Measurements from ENCODE around the gene PAPOLG. TPM values are rescaled to one million over a fixed set of nuclear protein-coding genes. Genes with fewer than 3 reads are reported as not detected.

PAPOLG gene
- total RNA-seq, 4 donors from 2014 or later, result 7.7 to 32.1 (median 15.0) TPM

- Histone ChIP-seq H3K27ac (no peak overlapping the region), H3K4me1 (no peaks in the 10 kb centered on the region), H3K4me3 (peak overlapping the region in 1 of 2 donors; percentile 29), H3K36me3 (no peaks in the 10 kb centered on the region), H3K9me3 (no peaks in the 10 kb centered on the region), H3K27me3 (peaks cover 0 to 4% of the 10 kb centered on the region in 2 donors)
- DNase-seq, result no peak
- no peak for TF ChIP-seq CTCF (IDR thresholded peaks at IDR 0.05)
- TF ChIP-seq POLR2A (IDR thresholded peaks at IDR 0.05), result no peak
- intact Hi-C loops (cut with DNase I; ENCODE audit: low total_unique reads), result no loop called here
Observed at GRCh38 chr2:60735496-60736250, 20.4 kb upstream of the PAPOLG start.

- H3K27me3 ChIP-seq, result peaks cover 0 to 4% of the 10 kb centered on the region in 2 donors
- no peaks in the 10 kb centered on the region for H3K4me1 ChIP-seq
- H3K27ac ChIP-seq, result no peak overlapping the region
- H3K4me3 ChIP-seq, result no peak overlapping the region
- intact Hi-C loops (cut with DNase I; ENCODE audit: low total_unique reads), result no loop called here
- no peaks in the 10 kb centered on the region for H3K9me3 ChIP-seq
- no peak for TF ChIP-seq POLR2A (IDR thresholded peaks at IDR 0.05)
- TF ChIP-seq CTCF (IDR thresholded peaks at IDR 0.05), result no peak
- DNase-seq, result no peak
- no peaks in the 10 kb centered on the region for H3K36me3 ChIP-seq
Observed at GRCh38 chr2:60738679-60739078, 17.4 kb upstream of the PAPOLG start.

DNA sequence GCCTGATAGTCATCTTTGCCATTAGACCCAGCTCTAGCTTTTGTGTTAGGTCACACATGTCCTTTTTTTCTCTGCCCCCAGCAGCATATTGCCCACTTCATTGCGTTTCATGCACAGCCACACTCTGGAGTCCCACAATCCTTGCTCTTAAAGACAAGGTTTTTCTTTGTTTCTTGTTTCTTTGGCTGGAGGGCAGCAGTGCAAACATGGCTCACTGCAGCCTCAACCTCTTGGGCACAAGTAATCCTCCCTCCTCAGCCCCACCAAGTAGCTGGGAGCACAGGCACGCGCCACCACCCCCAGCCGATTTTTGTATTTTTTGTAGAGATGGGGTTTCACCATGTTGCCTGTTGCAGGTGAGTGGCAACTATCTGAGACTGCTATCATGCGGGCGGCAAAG is 16.9 kb upstream of the PAPOLG start:
- Histone ChIP-seq H3K36me3 (no peaks in the 10 kb centered on the region), H3K27ac (no peak overlapping the region), H3K9me3 (no peaks in the 10 kb centered on the region), H3K4me3 (no peak overlapping the region), H3K27me3 (peaks cover 0 to 4% of the 10 kb centered on the region in 2 donors), H3K4me1 (no peaks in the 10 kb centered on the region)
- DNase-seq, result no peak
- intact Hi-C loops (cut with DNase I; ENCODE audit: low total_unique reads), result no loop called here
- TF ChIP-seq POLR2A (IDR thresholded peaks at IDR 0.05) (no peak), CTCF (IDR thresholded peaks at IDR 0.05) (no peak)

GRCh38 chr2:60741576-60741975 is 14.5 kb upstream of the PAPOLG start:
- TF ChIP-seq POLR2A (IDR thresholded peaks at IDR 0.05) (no peak), CTCF (IDR thresholded peaks at IDR 0.05) (no peak)
- Histone ChIP-seq H3K4me3 (no peak overlapping the region), H3K27me3 (peaks cover 0 to 4% of the 10 kb centered on the region in 2 donors), H3K4me1 (no peaks in the 10 kb centered on the region), H3K9me3 (no peaks in the 10 kb centered on the region), H3K27ac (no peak overlapping the region), H3K36me3 (no peaks in the 10 kb centered on the region)
- intact Hi-C loops (cut with DNase I; ENCODE audit: low total_unique reads), result no loop called here
- no peak for DNase-seq

GRCh38 chr2:60742419-60742818 is 13.6 kb upstream of the PAPOLG start:
- Histone ChIP-seq H3K27ac (no peak overlapping the region), H3K4me1 (no peaks in the 10 kb centered on the region), H3K36me3 (no peaks in the 10 kb centered on the region), H3K9me3 (no peaks in the 10 kb centered on the region), H3K4me3 (no peak overlapping the region), H3K27me3 (peaks cover 0 to 4% of the 10 kb centered on the region in 2 donors)
- intact Hi-C loops (cut with DNase I; ENCODE audit: low total_unique reads), result no loop called here
- no peak for DNase-seq
- no peak for TF ChIP-seq POLR2A (IDR thresholded peaks at IDR 0.05)
- no peak for TF ChIP-seq CTCF (IDR thresholded peaks at IDR 0.05)
